HG03064 (cell line): ENCODE data around the gene TOB2.
A peak's percentile ranks its signal among the peaks of the same experiment; 100 is the strongest.
"Not testable (repeated sequence)": the region's sequence is repeated elsewhere in the genome, so short reads cannot be mapped to it uniquely, and the experiment has no call there.

Source experiments
- ATAC-seq: cut with Tn5 transposase; IDR thresholded peaks from one replicate; pipeline ENCODE4 v1.9.1; 2021; ENCODE audit warnings: low read depth; ENCODE audit not compliant: unreplicated experiment

The TOB2 gene

DNA sequence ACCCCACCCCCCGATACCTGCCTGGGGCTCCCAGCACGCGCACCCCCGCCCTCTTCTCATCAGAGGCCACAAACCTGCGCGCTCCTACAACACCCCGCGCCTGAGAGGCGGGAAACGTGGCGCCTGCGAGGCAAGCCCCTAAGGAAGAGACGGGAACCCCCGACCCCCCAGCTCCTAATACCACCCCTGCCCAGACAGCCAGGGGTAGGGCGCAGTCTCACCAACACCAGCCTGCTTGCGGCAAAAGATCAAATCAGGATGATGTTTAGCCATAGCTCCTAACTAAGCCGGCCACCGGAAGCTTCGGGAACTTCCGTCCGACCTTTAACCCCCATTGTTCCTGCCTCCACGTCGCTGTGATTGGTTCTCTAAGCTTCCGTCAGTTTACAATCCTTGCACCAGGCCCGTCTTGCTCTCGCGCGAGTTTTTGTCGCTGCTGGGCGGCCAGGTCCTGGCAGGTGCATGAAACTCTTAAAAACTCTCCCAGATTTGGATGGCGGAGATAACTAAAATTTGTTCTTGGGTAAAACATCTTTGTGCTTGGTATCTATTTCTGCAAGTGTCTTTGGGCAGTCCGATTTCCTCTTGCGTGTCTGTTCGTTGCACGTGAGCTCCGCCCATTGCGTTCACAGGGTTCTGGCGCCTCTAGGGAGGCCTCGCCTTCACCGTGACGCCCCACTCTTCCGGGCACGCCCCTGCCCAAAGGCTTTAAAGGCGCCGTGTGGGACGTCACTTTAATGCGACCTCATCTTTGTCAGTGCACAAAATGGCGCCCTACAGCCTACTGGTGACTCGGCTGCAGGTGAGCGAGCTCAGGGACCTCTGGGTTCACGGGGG lies 22.0 kb upstream of the TOB2 start, which contains the start of the genes ACO2 and PHF5A:
TSS of gene ACO2 (plus strand) at position 737 of the 837 bp plus-strand sequence. CDS start at position 767, 30 bp downstream.
TSS of gene PHF5A (minus strand) at position 312 of the 837 bp plus-strand sequence. CDS start at position 273, 39 bp downstream.
- peak; percentile 74 for ATAC-seq

DNA sequence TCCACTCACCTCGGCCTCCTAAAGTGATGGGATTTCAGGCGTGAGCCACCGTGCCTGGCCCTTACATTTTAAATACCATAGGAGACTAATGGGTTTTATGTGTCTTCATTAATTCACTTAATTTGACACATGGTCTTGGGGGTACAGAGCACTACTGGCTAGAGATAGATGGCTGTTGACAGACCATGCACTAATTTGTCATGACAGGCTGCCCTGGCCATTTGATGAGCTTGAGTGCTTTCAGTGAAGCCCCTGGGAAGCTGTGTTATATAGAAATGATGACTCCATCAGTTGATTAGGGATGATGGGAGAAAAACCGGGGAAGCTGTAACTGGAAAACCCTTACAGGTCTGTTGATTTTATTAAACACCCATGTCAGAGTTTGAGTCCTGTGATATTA lies 15.3 kb upstream of the TOB2 start:
- no peak for ATAC-seq

DNA sequence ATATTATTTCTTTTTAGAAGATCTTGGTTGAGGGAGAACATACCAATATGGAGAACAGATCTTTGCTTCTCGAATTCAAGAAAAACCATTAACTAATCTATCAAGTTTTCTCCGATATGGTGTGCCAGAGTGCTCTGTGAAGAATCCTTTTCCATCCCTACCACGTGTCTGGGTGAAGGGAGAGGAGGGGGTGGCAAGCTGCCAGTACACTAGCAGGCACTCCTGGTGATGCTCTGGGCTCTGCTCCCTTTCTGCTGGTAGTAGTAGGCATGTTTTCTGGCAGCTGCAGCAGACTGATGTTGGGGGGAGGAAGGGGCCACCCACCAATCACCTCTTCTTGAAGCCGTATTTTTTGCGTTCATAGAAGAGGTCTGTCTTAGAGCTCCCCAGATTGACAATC lies 13.5 kb upstream of the TOB2 start:
- not testable (repeated sequence) for ATAC-seq

DNA sequence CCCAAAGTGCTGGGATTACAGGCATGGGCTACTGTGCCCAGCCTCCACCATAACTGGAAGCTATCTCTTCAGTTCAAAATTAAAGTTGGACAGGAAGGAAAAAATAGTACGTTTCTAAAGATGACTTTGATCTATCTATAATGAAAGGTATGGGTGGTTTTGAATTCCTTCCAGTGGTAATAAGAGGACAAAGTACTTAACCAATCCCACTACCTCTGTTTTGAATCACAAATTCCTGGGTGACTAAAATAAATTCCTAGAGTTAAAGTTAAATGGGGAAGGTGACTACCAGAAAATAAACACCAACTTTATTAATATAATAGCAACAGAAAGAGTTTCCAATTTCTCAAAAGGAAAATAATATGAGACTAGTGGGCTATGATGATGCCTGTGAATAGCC lies 12.8 kb upstream of the TOB2 start:
- ATAC-seq: no peak

DNA sequence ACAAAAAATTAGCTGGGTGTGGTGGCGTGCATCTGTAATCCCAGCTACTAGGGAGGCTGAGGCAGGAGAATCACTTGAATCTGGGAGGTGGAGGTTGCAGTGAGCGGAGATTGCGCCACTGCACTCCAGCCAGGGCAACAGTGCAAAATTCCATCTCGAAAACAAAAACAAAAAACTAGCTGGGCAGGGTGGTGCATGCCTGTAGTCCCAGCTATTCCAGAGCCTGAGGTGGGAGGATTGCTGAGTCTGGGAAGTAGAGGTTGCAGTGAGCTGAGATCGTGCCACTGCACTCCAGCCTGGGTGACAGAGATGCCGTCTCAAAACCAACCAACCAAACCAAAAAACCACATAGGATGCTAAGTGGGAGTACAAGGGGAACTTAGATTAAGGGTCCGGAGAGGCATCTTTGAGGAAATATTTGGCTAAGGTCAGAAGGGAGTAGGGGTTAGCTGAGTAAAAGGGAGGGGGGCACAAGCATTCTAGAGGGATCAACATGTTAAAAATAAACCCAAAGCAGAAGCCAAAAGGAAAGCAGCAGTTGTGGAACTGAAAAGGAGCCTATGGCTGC lies 11.6 kb upstream of the TOB2 start:
- no peak for ATAC-seq

DNA sequence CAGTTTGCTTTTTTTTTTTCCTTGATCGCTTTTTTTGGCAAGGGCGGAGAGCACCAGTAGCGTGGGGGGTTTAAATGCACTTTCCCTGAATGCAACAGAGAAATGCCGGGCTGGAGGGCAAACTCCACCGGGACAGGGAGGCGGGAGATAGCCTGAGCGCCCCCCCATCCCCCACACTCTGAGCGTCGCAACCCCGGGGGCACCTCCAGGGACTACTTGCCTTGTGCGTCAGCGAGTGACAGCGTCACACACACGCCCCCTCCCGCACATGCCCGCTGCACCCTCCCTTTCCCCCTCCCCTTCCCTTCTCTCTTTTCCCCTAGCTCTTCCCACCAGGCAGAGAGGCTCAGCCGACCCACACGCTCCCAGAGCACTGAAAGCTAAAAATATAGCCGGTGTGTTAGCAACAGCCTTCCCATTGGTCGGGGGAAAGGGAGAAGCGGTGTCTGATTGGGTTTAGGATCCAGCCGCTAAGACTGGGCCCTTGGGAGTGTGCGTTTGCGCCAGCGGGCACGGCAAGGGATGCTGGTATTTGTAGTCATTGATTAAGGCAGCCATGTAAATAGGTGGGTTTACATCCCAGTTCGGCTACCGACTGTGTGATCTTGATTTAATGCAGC lies 1.7 kb upstream of the TOB2 start:
- ATAC-seq: no peak

DNA sequence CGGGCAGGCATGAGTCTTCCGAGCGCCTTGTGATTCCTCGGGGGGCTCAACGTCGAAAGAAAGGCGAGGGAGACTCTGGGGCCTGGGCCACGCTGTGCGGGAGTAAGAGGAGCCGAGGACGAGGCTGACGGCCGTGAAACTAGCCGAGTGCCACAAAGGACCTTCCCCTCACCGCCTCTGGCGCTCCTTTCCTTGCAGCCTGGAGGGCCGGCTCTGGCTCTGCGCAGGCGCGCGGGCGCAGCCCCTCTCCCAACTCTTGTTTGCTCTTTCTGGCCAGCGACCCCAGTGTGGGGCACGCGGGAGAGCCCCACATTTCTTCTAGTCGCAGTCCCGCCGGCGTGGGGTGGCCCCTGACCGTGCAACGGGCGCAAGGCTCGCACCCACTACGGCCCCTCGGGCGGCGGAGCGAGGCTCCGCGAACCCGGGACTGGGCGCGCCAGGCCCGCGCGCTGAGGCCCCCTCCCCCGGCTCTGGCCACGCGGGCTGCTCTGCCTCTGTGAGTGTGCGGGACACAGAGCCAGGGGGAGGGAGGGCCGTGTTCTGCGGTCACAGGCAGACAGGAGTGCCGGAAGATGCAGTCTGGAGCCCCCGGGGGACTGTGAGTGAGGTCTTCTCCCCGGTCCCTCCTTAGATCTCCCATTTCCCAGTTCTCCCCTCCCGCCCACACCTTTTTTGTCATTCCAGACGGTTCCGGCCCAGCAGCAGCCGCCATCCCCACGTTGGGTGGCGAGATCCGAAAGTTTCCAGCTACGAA lies 1.0 kb upstream of the TOB2 start:
- ATAC-seq: no peak

DNA sequence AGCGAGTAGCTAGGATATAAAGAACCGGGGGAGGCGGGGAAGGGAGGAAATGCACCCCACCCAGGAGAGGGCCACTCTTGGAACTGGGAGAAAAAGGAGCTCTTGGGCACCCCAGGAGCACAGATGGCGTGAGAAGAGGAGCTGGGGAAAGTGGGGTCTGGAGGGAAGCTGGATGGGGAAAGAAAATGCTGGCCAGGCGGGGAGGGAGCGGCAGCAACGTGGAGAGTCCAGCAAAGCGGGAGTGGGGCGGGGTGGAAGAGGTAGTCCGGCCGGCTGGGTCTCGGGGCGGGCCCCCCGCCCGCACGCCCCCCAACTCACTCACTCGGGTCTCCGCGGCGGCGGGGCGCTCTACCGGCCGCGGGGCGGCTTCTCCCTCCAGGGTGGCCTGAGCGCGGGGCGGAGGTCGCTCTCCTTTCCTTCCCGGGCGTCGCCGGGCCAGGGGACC lies 522 bp downstream of the TOB2 start:
- no peak for ATAC-seq

DNA sequence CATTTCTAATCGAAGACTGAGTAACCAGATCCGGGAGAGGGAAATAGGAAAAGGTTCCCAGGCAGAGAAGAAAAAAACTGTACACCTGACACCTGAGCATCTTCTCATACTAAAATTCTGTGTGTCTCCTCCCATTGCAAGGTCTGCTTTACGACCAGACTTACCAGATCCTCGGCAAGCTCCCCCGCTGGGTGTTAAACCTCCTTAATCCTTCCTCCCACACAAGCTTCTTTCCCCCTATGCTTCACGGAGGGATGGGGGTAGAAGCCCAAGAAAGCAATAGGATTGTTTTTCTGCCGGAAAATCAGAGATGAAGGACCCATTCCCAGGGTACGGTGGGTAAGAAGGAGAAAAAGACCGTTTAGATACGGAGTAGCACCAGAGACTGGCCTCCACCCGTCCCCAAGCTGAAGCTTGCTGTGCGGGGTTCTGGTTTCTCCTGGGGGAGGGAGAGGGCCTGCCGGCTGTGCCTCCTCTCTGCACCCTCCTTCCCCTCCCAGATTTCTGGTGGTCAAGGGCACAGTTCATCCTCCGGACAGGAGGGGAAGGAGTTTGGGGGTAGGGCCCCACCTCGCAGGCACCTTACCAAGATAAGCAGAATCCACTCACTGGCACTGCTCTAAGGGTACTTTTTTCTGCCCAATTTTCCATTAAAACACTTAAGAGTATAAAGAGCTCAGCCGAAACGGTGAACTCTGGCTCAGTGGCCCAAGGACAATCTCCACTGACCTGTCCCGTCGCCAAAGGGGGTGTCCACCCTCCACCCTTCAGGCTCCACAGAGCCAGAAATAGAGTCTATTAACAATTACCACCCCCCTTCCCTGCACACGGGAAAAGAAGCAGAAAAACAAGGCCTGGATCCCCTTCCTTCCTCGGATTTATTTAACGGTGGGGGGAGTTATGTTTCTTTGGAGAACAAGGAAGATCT lies 1.2 kb downstream of the TOB2 start:
- no peak for ATAC-seq

DNA sequence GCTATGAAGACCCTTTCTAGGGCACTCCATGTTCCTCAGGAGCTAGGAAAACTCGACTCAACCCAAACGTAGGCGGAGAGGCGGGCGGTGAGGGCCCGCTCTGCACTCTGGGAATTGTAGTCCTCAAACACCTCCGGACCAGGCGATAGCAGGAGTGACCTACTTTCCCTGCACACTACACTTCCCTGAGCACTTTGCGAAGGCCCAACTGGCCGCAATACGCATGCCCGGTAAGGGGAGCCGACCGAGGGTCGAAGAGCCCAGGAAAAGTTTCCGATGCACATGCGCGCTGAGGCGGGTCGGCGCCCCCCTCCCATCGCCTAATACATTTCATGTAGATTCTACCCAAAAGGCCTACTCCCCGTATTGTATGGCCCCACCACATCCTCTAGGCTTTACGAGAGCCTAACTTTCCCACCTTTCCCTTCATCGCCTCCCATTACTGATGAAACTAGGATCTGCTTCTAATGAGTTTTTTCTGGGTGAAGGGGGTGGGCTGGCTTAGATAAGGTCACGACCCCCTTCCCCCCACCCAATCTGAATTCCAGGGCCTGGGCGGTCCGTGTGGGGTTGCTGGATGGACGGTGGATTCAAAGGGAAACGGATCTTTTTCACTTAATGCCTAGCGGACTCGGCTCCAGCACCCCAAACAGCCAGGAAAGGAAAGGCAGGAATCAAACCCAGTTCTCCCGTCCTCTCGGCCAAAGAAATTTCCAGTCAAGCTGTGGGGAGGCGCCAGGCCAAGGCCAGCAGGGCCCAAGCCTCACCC lies 2.1 kb downstream of the TOB2 start:
- ATAC-seq: peak; percentile 40

DNA sequence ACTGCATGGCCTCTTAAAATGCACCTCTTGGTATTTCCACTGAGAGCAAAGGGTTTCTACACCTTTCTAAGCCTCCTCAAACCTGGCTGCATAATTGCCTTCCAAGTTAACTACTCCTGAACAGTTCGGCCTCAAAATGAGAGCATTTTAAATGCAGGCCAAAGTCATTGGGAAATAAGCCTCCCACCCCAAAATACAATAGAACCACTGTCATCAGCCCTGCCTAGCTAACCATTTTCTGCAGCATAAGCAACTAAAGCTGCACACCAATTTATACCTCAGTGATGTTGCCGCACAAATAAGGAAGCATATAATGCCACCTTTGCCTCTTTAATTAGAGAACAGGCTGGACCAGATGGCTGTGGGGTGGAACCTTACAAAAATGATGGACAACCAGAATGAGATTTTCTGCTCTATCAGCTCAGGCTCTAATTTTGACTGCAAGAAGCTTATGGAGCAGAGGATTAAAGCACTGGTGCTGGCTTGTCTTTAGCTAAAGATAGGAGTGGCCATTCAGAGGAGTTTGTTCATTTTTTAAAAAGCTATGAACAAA lies 4.3 kb downstream of the TOB2 start:
- ATAC-seq: no peak

DNA sequence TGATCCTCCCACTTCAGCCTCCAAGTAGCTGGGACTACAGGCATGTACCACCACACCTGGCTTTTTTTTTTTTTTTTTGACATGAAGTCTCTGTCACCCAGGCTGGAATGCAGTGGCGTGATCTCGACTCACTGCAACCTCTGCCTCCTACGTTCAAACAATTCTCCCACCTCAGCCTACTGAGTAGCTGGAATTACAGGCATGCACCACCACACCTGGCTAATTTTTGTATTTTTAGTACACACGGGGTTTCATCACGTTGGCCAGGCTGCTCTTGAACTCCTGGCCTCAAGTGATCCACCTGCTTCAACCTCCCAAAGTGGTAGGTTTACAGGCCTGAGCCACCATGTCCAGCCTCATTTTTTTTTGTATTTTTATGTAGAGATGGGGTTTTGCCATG lies 6.1 kb downstream of the TOB2 start:
- not testable (repeated sequence) for ATAC-seq

DNA sequence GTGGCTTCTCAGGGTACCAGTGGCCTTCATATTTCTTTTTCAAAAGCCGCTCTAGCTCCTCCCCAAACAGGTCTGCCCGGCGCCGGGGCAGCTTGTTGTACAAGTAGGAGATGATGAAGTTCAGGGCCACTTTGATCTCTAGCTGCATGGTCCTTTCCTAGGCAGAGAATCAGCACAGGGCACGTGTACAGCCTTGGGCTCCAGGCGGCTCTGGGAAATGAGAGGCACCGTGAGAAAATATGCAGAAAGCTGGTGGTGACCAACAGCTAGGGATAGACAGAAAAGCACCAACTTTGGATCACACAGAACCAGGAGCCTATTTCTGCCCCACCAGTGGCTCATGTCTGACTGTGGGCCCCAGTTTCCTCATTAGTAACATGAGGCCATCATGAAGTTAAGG lies 9.4 kb downstream of the TOB2 start:
- ATAC-seq: no peak

DNA sequence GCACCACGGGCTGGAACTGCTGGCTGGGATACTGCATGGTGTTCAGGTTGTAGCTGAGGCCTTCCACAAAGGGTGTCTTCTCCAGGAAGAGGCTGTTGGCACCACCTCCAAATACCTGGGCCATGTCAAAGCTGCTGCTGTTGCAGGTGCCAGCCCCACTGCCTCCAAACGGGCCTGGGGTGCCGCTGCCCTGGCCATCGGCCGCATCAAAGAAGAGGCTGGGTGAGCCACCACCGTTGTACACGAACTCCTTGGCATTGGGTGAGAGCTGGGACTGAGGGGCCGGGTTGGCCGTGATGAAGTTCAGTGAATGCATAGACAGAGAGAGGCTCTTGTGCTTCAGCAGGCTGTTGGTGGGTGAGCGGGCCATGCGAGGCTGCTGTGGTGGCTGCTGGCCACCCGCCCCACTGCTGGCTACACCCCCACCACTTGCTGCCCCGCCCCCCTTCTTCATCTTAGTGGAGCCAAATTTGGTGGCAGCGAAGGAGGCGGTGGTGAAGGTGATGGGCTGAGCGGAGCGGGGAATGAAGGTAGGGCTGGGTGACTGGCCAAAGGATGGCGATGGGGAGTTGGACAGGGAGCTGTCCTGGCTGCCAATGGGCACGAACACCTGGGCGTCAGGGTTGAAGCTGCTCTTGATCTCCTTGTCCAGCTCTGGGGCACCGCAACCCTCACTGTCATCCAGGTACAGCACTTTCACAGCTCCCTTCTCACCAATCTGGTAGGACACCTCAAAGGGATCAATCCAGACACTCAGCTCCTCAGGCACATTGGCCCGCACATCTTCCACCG lies 10.1 kb downstream of the TOB2 start:
- no peak for ATAC-seq

DNA sequence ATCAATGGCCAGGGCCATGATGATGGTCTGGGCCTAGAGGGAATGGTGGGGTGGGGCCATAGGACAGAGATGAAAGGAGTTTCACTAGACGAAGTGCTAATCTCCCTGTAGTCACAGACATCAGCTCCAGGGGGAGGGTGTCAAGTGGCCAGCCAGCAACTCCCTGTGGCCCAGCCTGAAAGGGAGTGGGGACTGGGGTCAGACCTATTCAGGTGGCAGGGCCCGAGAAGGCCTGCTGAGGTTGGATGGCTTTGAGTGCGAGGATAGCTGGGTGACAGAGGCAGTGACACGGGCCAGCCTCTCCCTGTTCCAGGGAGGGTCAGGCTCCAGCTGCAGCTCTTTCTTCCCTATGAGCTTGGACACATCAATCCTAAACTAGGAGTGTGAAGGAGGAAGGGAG lies 11.0 kb downstream of the TOB2 start:
- ATAC-seq: no peak

DNA sequence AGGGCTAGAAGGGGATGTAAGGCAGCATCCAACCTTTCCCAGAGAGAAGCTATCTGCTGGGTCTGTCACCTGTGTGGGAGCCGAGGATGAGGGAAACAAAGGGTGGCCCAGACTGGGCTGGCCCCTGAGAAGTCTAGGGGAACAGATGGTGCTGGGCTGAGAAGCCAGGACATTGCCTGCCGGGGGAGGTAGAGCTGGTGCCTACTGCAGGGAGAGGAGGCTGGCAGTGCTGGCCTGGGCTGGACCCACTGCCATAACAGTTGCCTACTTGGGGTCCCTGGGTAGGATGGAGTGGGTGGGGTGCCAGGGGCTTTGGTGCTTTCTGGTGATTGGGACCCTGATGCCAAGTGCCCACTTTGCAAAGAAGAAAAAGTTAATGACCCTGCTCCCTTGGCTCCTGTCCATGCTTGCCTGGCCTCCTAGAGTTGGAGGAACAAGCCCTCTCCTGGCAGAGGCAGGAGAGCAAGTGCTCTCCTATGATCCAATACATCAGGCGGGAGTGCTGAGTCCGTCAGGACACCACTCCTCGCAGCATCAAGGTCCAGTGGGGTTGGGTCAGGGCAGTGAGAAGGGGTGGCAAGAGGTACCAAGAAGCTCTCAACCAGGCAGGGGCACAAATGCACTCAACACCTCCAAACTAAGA lies 12.1 kb downstream of the TOB2 start:
- ATAC-seq: not testable (repeated sequence)

DNA sequence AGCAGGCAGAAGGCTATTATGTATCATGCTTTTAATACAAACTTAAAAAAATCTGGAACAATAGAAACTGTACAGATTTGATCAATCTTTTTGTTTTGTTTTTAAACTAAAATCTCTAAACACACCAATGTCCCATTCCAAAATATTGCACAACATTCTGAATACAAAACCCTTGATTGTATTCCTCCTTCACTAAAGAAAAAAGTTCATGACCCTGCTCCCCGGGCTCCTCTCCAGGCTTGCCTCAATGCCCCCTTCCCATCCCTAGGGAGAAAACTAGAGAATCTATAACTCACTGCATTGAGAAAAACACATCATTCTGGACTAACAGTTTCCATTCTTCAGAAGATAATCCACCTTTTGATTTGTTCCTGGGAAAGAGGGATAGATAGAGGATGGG lies 13.1 kb downstream of the TOB2 start:
- not testable (repeated sequence) for ATAC-seq
